GM12801 (cell line): ENCODE data around the gene PALM.

ENCODE experiments used
- CTCF ChIP-seq: IDR thresholded peaks from one replicate; pipeline ENCODE4 v1.5.1; 2011; ENCODE audit warnings: control low read depth; ENCODE audit not compliant: insufficient read length; ENCODE audit errors: extremely low read depth

Gene PALM

GRCh38 chr19:771332-771785 is 62.6 kb downstream of the PALM start:
- no peak for TF ChIP-seq CTCF

GRCh38 chr19:772063-772462 is 63.3 kb downstream of the PALM start:
- TF ChIP-seq CTCF, result no peak

- TF ChIP-seq CTCF, result no peak
These were observed 64.1 kb downstream of the PALM start for GRCh38 chr19:772730-773436.

GRCh38 chr19:776549-776948 is 67.8 kb downstream of the PALM start:
- TF ChIP-seq CTCF, result no peak

- no peak for TF ChIP-seq CTCF
These were observed 70.3 kb downstream of the PALM start for GRCh38 chr19:778910-779653.

- TF ChIP-seq CTCF, result no peak
These were observed 72.2 kb downstream of the PALM start for GRCh38 chr19:780935-781334.

- TF ChIP-seq CTCF, result no peak
These were observed 73.1 kb downstream of the PALM start for GRCh38 chr19:781800-782184.
